ENCODE measurements around the gene SLC25A52. TPM values are rescaled to one million over a fixed set of nuclear protein-coding genes. Genes with fewer than 3 reads are reported as not detected.
"Not testable (repeated sequence)": the region's sequence is repeated elsewhere in the genome, so short reads cannot be mapped to it uniquely, and the experiment has no call there.

The SLC25A52 gene
- under 1 TPM in 1 of 3 donors, not detected in 2; 0.07 TPM for polyA plus RNA-seq

- WGBS, 3 donors, result 80 to 84% (median 80%) methylated on average over 21 of the region's 21 CpGs
- H3K27ac ChIP-seq (ENCODE audit: low read depth, low read length), result no peak within 1 kb of the TSS
Measured at GRCh38 chr18:31760695-31761094, at the start of gene SLC25A52. Gene SLC25A52, minus strand, starts transcription at chr18:31760880. Its CDS starts 219 bp downstream, at chr18:31760661.

GRCh38 chr18:31809049-31809448 lies 48.4 kb upstream of the SLC25A52 start:
- not testable (repeated sequence) for H3K27ac ChIP-seq (ENCODE audit: low read depth, low read length)
- 47 to 80% (median 77%) methylated on average over 3 to 4 of the region's 4 CpGs for WGBS, 3 donors

GRCh38 chr18:31801078-31801477 lies 40.4 kb upstream of the SLC25A52 start:
- 59 to 79% (median 77%) methylated on average over 2 of the region's 2 CpGs for WGBS, 3 donors
- no peak overlapping the region for H3K27ac ChIP-seq (ENCODE audit: low read depth, low read length)

- not testable (repeated sequence) for H3K27ac ChIP-seq (ENCODE audit: low read depth, low read length)
Measured at GRCh38 chr18:31799257-31799656, 38.6 kb upstream of the SLC25A52 start.

GRCh38 chr18:31798399-31798798 lies 37.7 kb upstream of the SLC25A52 start:
- 26 to 91% (median 85%) methylated on average over 2 of the region's 2 CpGs for WGBS, 3 donors

More at GRCh38 chr18:31799257-31799656, 38.6 kb upstream of the SLC25A52 start:
- 84 to 96% (median 96%) methylated on average over 5 of the region's 5 CpGs for WGBS, 3 donors

GRCh38 chr18:31795747-31796146 lies 35.1 kb upstream of the SLC25A52 start:
- no peak overlapping the region for H3K27ac ChIP-seq (ENCODE audit: low read depth, low read length)
- WGBS, 3 donors, result 77 to 82% (median 82%) methylated on average over 2 of the region's 2 CpGs

More at GRCh38 chr18:31798399-31798798, 37.7 kb upstream of the SLC25A52 start:
- no peak overlapping the region for H3K27ac ChIP-seq (ENCODE audit: low read depth, low read length)

DNA sequence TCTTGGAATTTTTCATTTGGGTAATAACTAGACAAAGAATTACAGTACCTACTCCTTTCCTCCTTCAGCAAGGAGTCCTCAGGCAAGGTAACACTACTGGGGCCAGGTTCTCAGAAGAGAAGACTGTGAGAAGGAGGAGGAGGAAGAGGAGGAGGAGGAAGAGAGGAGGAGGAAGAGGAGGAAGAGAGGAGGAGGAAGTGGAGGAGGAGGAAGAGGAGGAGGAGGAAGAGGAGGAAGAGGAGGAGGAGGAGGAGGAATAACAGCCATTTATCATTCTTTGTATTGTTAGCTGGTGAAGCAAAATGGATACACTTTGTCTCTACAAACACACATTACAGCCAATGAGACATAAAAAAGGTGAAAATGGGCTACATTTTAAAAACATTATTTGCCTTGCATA lies 32.9 kb upstream of the SLC25A52 start:
- H3K27ac ChIP-seq (ENCODE audit: low read depth, low read length), result no peak overlapping the region

DNA sequence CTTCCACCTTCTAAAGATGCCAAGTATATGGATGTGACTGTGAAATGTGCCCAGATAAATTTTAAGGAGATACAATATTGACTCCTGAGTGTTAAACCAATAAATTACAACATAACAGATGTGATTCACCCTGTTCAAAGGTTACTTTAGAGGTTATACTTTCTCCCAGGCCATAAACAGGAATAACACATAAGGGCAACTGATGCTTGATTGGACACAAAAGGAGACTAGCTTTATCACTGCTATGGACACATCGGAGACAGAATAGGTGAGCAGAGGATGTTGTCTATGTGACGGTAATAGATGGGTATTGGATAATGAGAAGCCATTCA lies 31.9 kb upstream of the SLC25A52 start:
- H3K27ac ChIP-seq (ENCODE audit: low read depth, low read length), result no peak overlapping the region
- WGBS, 3 donors, result 94 to 97% (median 95%) methylated on average over 2 of the region's 2 CpGs

DNA sequence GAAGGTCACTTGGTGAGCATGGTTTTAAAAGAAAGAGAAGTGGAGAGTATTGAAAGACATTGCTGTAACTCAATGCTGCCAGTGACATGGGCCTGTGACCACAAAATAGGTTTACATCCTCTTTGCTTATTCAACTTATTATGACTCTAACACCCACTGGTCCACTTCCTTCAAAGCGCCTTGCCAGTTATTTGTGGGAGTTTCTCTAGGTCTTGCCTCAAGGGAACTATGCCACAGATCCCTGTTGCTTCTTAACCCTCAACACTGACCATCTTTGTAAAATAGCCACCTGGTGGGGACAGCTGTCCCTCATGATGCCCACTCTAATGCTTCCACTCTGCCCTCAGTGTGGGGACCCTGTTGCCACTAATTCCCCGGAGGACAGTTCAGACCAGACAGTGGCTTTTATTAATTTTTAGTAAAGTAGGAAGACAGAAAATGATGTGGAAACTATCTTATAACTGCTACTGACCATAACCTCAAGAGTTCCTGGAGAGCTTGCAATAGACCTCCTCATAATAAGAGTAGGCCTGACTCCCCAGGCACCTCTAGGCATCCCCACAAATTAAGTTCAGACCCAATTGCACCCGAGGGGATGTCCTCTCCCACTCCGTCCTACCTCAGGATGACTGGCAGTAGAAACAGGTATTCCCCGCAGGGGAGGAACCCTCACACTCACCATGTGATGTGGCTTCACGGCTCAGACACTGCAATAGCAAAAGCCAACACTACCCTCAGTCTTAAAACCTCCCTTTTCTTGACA lies 31.3 kb upstream of the SLC25A52 start:
- 78 to 81% (median 79%) methylated on average over 6 of the region's 6 CpGs for WGBS, 3 donors
- no peak overlapping the region for H3K27ac ChIP-seq (ENCODE audit: low read depth, low read length)

DNA sequence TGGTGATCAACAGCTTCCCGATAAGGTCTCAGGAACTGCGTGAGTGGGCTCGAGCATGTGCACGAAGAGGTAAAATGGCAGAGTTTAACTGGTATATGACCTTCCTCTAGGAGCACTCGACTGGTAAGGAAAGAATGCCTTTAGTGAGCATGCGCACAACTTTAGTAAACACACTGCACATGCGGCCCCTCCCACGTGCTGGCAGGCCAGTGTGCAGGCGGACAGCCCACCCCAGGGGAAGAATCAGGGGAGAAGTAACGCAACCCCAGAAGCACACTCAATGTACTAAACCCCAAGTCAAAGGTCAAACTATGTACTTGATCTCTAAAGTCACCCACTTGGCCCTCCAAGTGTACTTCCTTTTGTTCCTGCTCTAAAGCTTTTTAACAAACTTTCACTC lies 28.7 kb upstream of the SLC25A52 start:
- 72 to 78% (median 76%) methylated on average over 10 of the region's 10 CpGs for WGBS, 3 donors
- no peak overlapping the region for H3K27ac ChIP-seq (ENCODE audit: low read depth, low read length)

GRCh38 chr18:31783059-31783458 lies 22.4 kb upstream of the SLC25A52 start:
- H3K27ac ChIP-seq (ENCODE audit: low read depth, low read length), result no peak overlapping the region
- 77 to 85% (median 80%) methylated on average over 3 of the region's 3 CpGs for WGBS, 3 donors

GRCh38 chr18:31778391-31778950 lies 17.8 kb upstream of the SLC25A52 start:
- no peak overlapping the region for H3K27ac ChIP-seq (ENCODE audit: low read depth, low read length)

- WGBS, 3 donors, result 73 to 90% (median 89%) methylated on average over 9 of the region's 9 CpGs
- no peak overlapping the region for H3K27ac ChIP-seq (ENCODE audit: low read depth, low read length)
Measured at GRCh38 chr18:31776093-31776492, 15.4 kb upstream of the SLC25A52 start.

- WGBS, 3 donors, result 62 to 89% (median 89%) methylated on average over 5 of the region's 5 CpGs
- no peak overlapping the region for H3K27ac ChIP-seq (ENCODE audit: low read depth, low read length)
Measured at GRCh38 chr18:31774962-31775361, 14.3 kb upstream of the SLC25A52 start.

GRCh38 chr18:31774477-31774785 lies 13.8 kb upstream of the SLC25A52 start:
- no peak overlapping the region for H3K27ac ChIP-seq (ENCODE audit: low read depth, low read length)
- WGBS, 3 donors, result 57 to 72% (median 63%) methylated on average over 2 of the region's 2 CpGs

GRCh38 chr18:31773774-31774476 lies 13.2 kb upstream of the SLC25A52 start:
- no peak overlapping the region for H3K27ac ChIP-seq (ENCODE audit: low read depth, low read length)
- 70 to 88% (median 86%) methylated on average over 9 of the region's 9 CpGs for WGBS, 3 donors

GRCh38 chr18:31772699-31773098 lies 12.0 kb upstream of the SLC25A52 start:
- 92 to 95% (median 93%) methylated on average over 3 of the region's 3 CpGs for WGBS, 3 donors
- H3K27ac ChIP-seq (ENCODE audit: low read depth, low read length), result no peak overlapping the region

- WGBS, 3 donors, result 55 to 79% (median 71%) methylated on average over 3 of the region's 3 CpGs
- H3K27ac ChIP-seq (ENCODE audit: low read depth, low read length), result no peak overlapping the region
Measured at GRCh38 chr18:31750273-31750672, 10.4 kb downstream of the SLC25A52 start.

- 80 to 88% (median 80%) methylated on average over 4 of the region's 4 CpGs for WGBS, 3 donors
- no peak overlapping the region for H3K27ac ChIP-seq (ENCODE audit: low read depth, low read length)
Measured at GRCh38 chr18:31746396-31746795, 14.3 kb downstream of the SLC25A52 start.
